Measurements from ENCODE around the gene TCF21.
A peak's percentile ranks its signal among the peaks of the same experiment; 100 is the strongest.

Gene TCF21

GRCh38 chr6:133891927-133892812 is 3.3 kb downstream of the TCF21 start:
- no peak overlapping the region for H3K9ac ChIP-seq (ENCODE audit: insufficient read length)
- no peaks in the 10 kb centered on the region for H3K36me3 ChIP-seq (ENCODE audit: insufficient read depth, low read length)
- TF ChIP-seq EZH2 (IDR thresholded peaks at IDR 0.05), result peak; percentile 99
- TF ChIP-seq FOXP2 (optimal IDR thresholded peaks at IDR 0.05; ENCODE audit: control extremely low read depth, extremely low read length, insufficient read depth), result no peak
- H3K9me3 ChIP-seq (ENCODE audit: low read depth, low read length), result no peaks in the 10 kb centered on the region
- no peak overlapping the region for H3K27ac ChIP-seq
- H3K4me3 ChIP-seq, result peak overlapping the region; percentile 61
- DNase-seq (ENCODE audit: low read depth, low spot score), result no peak

GRCh38 chr6:133892813-133893691 is 4.1 kb downstream of the TCF21 start:
- H3K27ac ChIP-seq, result no peak overlapping the region
- no peak overlapping the region for H3K9ac ChIP-seq (ENCODE audit: insufficient read length)
- H3K4me3 ChIP-seq, result peak overlapping the region; percentile 30; the same call in 1 of the 2 replicates
- no peaks in the 10 kb centered on the region for H3K9me3 ChIP-seq (ENCODE audit: low read depth, low read length)
- DNase-seq (ENCODE audit: low read depth, low spot score), result no peak
- H3K36me3 ChIP-seq (ENCODE audit: insufficient read depth, low read length), result no peaks in the 10 kb centered on the region
- TF ChIP-seq EZH2 (IDR thresholded peaks at IDR 0.05) (peak; percentile 91), POLR2AphosphoS5 (IDR thresholded peaks at IDR 0.05; ENCODE audit: borderline replicate concordance, low read depth, low read length) (no peak)

- Histone ChIP-seq H3K4me3 (no peak overlapping the region), H3K9me3 (ENCODE audit: low read depth, low read length) (no peaks in the 10 kb centered on the region), H3K36me3 (ENCODE audit: insufficient read depth, low read length) (no peaks in the 10 kb centered on the region), H3K9ac (ENCODE audit: insufficient read length) (no peak overlapping the region), H3K27ac (no peak overlapping the region)
- no peak for DNase-seq (ENCODE audit: low read depth, low spot score)
- TF ChIP-seq POLR2AphosphoS5 (IDR thresholded peaks at IDR 0.05; ENCODE audit: borderline replicate concordance, low read depth, low read length) (no peak), FOXP2 (optimal IDR thresholded peaks at IDR 0.05; ENCODE audit: control extremely low read depth, extremely low read length, insufficient read depth) (no peak), EZH2 (IDR thresholded peaks at IDR 0.05) (no peak)
Observed at GRCh38 chr6:133893946-133894345, 5.0 kb downstream of the TCF21 start.

GRCh38 chr6:133894369-133894768 is 5.5 kb downstream of the TCF21 start:
- no peak overlapping the region for H3K27ac ChIP-seq
- no peak overlapping the region for H3K9ac ChIP-seq (ENCODE audit: insufficient read length)
- no peaks in the 10 kb centered on the region for H3K9me3 ChIP-seq (ENCODE audit: low read depth, low read length)
- H3K36me3 ChIP-seq (ENCODE audit: insufficient read depth, low read length), result no peaks in the 10 kb centered on the region
- no peak for DNase-seq (ENCODE audit: low read depth, low spot score)
- TF ChIP-seq EZH2 (IDR thresholded peaks at IDR 0.05) (no peak), POLR2AphosphoS5 (IDR thresholded peaks at IDR 0.05; ENCODE audit: borderline replicate concordance, low read depth, low read length) (no peak)
- H3K4me3 ChIP-seq, result no peak overlapping the region

GRCh38 chr6:133894795-133895358 is 6.0 kb downstream of the TCF21 start:
- H3K9ac ChIP-seq (ENCODE audit: insufficient read length), result no peak overlapping the region
- peak; percentile 0 for TF ChIP-seq EZH2 (IDR thresholded peaks at IDR 0.05)
- no peak for TF ChIP-seq FOXP2 (optimal IDR thresholded peaks at IDR 0.05; ENCODE audit: control extremely low read depth, extremely low read length, insufficient read depth)
- no peak for TF ChIP-seq POLR2AphosphoS5 (IDR thresholded peaks at IDR 0.05; ENCODE audit: borderline replicate concordance, low read depth, low read length)
- H3K36me3 ChIP-seq (ENCODE audit: insufficient read depth, low read length), result no peaks in the 10 kb centered on the region
- no peaks in the 10 kb centered on the region for H3K9me3 ChIP-seq (ENCODE audit: low read depth, low read length)
- H3K27ac ChIP-seq, result no peak overlapping the region
- DNase-seq (ENCODE audit: low read depth, low spot score), result no peak
- H3K4me3 ChIP-seq, result no peak overlapping the region

GRCh38 chr6:133895573-133896343 is 6.8 kb downstream of the TCF21 start:
- H3K36me3 ChIP-seq (ENCODE audit: insufficient read depth, low read length), result no peaks in the 10 kb centered on the region
- no peak for DNase-seq (ENCODE audit: low read depth, low spot score)
- H3K9ac ChIP-seq (ENCODE audit: insufficient read length), result no peak overlapping the region
- TF ChIP-seq FOXP2 (optimal IDR thresholded peaks at IDR 0.05; ENCODE audit: control extremely low read depth, extremely low read length, insufficient read depth) (no peak), POLR2AphosphoS5 (IDR thresholded peaks at IDR 0.05; ENCODE audit: borderline replicate concordance, low read depth, low read length) (no peak), EZH2 (IDR thresholded peaks at IDR 0.05) (peak; percentile 22)
- H3K4me3 ChIP-seq, result no peak overlapping the region
- H3K9me3 ChIP-seq (ENCODE audit: low read depth, low read length), result no peaks in the 10 kb centered on the region
- no peak overlapping the region for H3K27ac ChIP-seq

GRCh38 chr6:133896344-133896721 is 7.4 kb downstream of the TCF21 start:
- TF ChIP-seq FOXP2 (optimal IDR thresholded peaks at IDR 0.05; ENCODE audit: control extremely low read depth, extremely low read length, insufficient read depth) (no peak), EZH2 (IDR thresholded peaks at IDR 0.05) (no peak), POLR2AphosphoS5 (IDR thresholded peaks at IDR 0.05; ENCODE audit: borderline replicate concordance, low read depth, low read length) (no peak)
- DNase-seq (ENCODE audit: low read depth, low spot score), result no peak
- Histone ChIP-seq H3K4me3 (no peak overlapping the region), H3K9ac (ENCODE audit: insufficient read length) (no peak overlapping the region), H3K9me3 (ENCODE audit: low read depth, low read length) (no peaks in the 10 kb centered on the region), H3K36me3 (ENCODE audit: insufficient read depth, low read length) (no peaks in the 10 kb centered on the region), H3K27ac (no peak overlapping the region)

- no peak overlapping the region for H3K9ac ChIP-seq (ENCODE audit: insufficient read length)
- H3K9me3 ChIP-seq (ENCODE audit: low read depth, low read length), result no peaks in the 10 kb centered on the region
- H3K4me3 ChIP-seq, result no peak overlapping the region
- DNase-seq (ENCODE audit: low read depth, low spot score), result no peak
- no peaks in the 10 kb centered on the region for H3K36me3 ChIP-seq (ENCODE audit: insufficient read depth, low read length)
- TF ChIP-seq FOXP2 (optimal IDR thresholded peaks at IDR 0.05; ENCODE audit: control extremely low read depth, extremely low read length, insufficient read depth), result no peak
- no peak for TF ChIP-seq EZH2 (IDR thresholded peaks at IDR 0.05)
- TF ChIP-seq POLR2AphosphoS5 (IDR thresholded peaks at IDR 0.05; ENCODE audit: borderline replicate concordance, low read depth, low read length), result no peak
- no peak overlapping the region for H3K27ac ChIP-seq
Observed at GRCh38 chr6:133898263-133898662, 9.3 kb downstream of the TCF21 start.

Measured in SK-N-MC (cell line).